NOMO-1 treated with dmso at 0.1 percent for 144 hours (cell line): Measurements from ENCODE around the gene UHRF1.
"Not testable (repeated sequence)": the region's sequence is repeated elsewhere in the genome, so short reads cannot be mapped to it uniquely, and the experiment has no call there.

Source experiments
- DNase-seq: peaks from one replicate; lab custom pipeline; 2025; ENCODE audit not compliant: unreplicated experiment; lab: John Stamatoyannopoulos, UW

UHRF1 gene

DNA sequence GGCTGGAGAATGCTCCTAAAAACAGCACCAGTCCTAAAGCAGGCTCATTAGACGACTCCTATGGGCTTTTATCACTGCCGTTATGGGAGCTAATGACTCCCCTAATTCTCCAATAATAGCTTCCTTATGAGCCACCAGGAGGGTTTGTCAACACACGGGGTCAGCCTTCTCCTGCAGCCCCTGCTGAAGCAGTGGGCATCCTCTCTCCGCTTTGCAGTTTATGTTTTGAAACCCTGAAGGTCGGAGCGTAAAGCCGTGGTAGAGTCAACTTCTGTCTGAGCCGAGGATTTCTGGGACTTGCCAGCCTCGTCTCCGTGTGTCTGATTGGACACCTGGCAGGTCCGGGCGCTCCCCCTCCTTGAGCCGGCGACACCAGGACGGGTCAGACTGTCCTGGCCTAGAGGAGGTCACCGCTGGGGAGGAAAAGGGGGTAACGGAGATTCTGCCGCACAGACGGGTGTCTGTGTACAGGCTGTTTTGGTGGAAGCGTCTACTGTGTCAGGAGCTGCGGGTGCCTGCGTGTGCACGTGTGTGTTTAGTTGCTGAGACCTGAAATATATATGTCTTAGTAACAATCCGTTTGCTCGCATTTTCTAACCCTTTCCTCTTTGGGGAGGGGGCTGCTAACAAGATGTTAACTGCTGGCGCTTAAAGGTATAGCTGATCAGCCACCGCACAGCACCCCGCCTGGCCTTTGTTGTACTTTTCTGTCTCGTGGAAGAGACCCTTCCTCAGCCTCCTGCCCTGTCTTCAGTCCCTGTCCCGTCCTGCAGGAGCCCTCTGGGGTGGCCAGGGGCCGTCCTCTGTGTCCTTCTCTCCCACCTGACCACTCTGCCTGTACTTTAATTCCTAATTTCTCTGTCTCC, 61.5 kb downstream of the UHRF1 start:
- DNase-seq, result no peak

GRCh38 chr19:4971424-4971793, 62.1 kb downstream of the UHRF1 start:
- no peak for DNase-seq

DNA sequence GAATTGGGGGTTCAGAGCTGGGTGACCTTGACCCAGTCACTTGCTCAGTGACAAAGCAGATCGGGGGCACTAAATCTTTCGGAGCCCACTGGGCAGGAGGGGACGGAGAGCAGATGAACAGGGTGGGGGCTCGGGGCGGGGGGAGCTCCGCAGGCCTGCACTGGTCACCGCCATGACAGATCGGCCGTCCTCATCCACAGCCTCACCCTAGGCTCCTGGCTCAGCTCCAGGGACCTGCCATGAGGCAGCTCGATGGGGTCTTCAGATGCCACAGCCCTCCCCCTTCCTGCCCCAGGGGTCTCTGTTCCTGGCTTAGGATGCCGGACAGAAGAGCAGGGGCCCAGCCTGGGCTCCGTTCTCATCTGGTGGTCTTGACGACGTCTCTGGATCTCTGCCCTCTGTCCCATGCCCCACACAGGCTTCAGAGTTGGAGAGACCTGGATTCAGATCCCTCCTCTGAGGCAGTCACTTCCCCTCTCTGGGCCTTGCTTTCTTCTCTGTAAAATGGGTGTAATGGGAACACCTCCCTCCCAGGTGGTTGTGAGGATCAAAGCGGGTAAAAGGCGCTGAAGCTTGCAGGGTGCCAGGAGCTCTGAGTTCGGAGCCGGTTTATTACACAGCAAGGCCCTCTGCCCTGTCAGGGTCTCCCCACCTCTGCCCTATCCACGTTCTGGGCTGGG, 62.7 kb downstream of the UHRF1 start:
- DNase-seq, result no peak

GRCh38 chr19:4972509-4973230, 63.4 kb downstream of the UHRF1 start:
- no peak for DNase-seq

DNA sequence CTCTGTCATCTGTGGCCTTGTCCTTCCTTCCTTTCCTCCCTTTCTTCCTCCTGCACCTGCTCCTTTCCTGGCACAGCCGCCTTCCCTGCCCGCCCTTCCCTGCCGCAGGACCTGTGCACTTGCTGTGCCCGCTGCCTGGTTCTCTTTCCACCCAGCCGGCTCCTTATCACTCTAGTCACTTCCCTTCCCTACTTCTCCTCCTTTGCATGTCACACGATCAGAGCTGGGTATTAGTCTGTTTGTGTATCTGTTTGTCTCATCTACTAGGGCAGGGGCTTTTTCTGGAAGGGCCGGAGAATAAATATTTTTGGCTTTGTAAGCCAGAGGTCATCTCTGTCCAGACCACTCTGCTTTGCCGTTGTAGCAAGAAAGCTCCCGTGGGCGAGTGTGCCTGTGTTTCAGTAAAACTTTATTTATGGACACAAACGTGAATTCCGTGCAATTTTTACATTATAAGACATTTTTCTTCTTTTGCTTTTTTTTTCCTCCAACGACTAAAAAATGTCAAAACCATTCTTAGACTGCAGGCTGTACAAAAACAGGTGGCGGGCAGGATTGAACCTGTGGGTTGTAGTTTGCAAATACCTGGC, 65.7 kb downstream of the UHRF1 start:
- DNase-seq, result peak; percentile 2

- DNase-seq, result not testable (repeated sequence)
Observed at GRCh38 chr19:4975601-4976000, 66.3 kb downstream of the UHRF1 start.

GRCh38 chr19:4976401-4977298, 67.3 kb downstream of the UHRF1 start:
- peak; percentile 95 for DNase-seq

DNA sequence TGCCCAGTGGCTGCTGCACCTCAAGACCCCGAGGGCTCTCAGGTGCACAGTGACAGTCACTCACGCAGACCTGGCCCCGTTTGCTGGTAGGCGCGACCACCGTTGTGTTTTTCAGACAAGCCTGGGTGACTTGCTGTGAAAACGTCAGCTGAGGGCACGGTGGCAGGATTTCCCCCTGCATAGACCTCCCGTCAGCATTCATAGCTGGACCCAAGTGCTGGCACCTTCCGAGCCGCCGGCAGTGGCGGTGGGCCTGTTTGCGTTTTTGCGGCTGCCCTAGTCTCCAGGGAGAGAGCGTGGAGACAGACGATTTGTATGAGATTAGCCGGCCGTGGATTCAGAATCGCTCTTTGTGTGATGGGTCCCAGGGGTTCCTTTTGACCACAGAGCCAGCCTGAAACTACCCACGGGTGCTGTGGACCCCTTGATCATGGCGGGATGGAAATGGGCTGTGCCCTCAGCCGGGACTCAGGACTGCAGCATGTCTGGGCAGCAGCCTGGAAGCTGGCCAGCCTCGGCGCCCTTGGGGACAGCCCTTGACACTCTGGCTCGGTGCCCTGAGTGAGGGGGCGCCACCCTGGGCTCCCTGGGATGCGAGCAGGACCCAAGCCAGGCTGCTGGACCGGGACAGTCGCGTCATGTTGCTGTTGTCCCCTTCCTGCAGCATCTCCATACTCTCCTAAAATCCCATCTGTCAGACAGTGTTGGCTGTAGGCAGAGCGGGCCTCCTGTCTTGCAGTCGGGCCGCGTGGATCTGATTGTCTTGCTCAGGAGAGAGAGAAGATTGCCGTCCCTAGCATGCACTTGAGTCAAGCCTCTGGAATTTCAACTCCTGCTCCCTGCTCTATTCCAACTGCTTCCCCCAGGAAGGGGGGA, 68.2 kb downstream of the UHRF1 start:
- DNase-seq, result no peak

DNA sequence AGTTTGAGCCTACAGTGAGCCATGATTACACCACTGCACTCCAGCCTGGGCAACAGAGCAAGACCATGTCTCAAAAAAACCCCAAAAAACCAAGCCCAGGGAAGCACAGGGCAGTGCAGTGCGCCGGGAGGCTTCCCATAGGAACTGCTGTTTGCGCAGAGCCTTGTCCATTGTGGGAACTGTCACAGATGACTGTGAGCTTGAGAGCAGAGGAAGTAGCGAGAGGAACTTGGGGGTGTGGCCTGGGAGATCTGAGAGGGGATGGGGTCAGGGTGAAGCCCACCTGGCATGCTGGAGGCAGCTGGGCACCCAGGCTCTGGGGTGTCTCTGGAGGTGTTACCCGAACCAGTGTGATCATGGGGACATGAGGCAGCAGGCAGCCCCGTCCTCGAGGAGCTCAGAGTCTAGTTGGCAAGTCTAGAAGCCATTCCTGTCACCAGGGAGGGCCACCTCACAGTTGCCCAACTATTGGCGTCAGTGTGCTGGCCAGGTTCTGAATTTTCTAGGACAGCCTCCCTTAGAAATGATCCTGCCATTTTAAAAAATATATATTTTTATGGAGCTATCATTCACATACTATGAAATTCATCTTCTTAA, 70.0 kb downstream of the UHRF1 start:
- DNase-seq, result no peak

DNA sequence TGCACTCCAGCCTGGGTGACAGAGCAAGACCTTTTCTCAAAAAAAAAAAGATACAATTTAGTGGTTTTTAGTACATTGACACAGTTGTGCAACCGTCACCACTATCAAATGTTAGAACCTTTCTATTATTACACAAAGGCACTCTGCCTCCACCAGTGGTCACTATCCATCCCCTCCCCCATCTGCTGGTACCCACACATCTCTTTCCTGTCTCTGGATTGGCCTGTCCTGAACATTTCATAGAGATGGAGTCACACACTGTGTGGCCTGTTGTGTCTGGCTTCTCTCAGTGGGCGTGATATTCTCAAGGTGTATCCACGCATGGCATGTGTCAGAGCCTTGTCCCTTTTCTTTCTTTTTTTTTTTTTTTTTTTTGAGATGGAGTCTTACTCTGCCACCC, 70.8 kb downstream of the UHRF1 start:
- DNase-seq, result no peak

- no peak for DNase-seq
Observed at GRCh38 chr19:4980838-4981680, 71.8 kb downstream of the UHRF1 start.

DNA sequence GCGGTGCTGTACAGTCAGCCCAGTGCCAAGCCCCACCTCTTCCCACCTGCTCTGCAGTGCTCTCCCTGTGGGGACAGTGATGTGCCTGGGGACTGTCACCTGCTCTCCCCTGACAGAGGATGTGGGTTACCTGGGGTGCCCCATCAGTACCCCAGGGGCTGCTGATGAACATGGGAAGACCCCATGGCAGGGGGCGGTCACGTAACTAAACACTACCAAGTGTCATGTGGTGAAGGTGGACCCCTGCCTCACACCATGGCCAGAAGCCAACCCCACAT, 72.3 kb downstream of the UHRF1 start:
- no peak for DNase-seq

GRCh38 chr19:4983346-4984105, 74.2 kb downstream of the UHRF1 start:
- no peak for DNase-seq

GRCh38 chr19:4984106-4984380, 74.7 kb downstream of the UHRF1 start:
- no peak for DNase-seq

DNA sequence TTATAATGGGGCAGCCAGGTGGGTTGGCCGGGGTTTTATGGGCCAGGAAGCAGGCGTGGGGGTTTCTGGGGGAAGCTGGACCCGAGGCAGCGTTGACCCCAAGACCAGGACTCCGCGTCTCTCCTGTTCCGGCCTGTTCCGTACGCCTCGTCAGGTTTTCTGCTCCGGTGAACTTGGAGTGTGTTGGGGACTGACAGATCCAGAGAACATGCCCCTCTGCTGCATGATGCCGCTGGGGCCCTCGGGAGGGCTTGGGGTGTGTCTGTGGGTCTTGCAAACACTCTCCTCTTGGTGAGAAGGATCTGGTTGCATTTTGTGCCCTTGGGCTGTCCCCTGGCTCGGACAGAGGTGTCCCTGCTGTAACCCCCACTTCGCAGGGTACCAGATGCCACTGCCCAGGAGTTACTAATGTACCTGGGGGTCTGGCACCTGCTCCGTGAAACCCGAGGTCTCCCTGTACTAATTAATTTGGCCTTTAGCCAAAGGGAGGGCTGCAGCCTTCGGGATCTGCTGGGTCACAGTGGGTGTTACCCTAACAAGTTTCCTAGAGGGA, 75.2 kb downstream of the UHRF1 start:
- no peak for DNase-seq

DNA sequence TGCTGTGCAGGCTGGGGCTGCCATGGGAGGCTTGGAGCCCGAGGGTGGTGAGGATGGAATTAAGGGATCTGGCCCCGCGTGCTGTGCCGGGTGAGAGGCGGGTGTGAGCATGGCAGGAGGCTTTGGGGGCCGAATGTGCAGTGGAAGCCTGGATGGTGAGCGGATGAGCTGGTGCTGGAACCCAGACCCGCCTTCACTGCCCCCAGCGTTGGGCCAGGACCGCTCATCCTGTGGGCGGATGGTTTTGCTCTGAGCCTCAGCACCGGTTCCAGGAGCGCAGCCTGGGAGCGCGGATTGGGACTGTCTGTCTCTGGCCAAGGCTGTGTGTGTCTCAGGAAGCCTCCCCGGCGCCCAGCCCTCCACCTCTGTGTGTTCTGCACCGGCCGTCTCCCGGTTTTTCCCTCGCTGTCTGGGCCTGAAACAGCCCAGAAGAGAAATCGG, 76.3 kb downstream of the UHRF1 start:
- DNase-seq, result no peak

DNA sequence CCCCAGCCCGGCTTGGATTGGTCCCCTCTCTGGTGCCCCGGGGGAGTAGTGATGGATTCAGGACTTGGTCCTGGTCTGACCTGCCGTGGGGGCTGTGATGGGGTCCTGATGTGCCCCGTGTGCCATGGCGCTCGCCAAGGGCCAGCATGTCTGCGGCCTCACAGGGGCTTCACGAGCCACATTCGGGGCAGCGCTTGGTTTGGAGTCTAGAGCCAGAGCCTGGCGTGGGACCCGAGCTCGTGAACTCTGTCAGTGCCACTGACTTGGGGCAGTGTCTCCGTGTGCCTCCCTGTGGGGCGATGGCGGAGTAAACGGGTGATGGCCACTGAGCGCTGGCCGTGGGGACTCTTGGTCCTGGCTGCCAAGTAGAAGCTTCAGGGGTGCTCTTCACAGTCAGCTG, 76.8 kb downstream of the UHRF1 start:
- DNase-seq, result no peak

DNA sequence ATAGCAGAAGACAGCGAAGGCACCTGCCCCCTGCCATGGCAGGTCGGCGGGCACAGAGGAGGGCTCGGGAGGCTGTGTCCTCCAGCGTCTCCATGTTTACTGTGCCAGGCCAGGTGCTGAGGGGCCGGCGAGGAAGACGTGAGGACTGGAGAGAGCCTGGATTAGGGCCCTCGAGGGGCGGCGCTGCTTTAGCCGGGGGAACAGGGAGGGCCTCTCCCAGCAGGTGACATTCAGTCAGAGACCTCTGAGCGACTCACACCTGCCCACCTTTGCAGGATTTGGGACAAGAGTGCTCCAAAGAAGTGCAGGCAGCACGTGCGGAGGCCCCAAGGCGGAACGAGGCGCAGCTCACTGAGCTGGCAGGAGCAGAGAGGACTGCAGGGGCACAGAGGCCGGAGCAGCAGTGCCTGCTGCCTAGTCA, 77.2 kb downstream of the UHRF1 start:
- DNase-seq, result no peak
